Common myeloid progenitor, CD34-positive (primary cell): ENCODE results near the gene PTPRK.

Source experiments
- CTCF ChIA-PET: fragments of 350-600 bp; sonication (Branson Sonifier 250); formaldehyde crosslinking; loops from one replicate; lab custom pipeline; 2021; ENCODE audit warnings: antibody characterized with exemption; lab: Charles Lee
- POLR2A ChIA-PET: fragments of 350-600 bp; sonication (Branson Sonifier 250); formaldehyde crosslinking; loops from one replicate; lab custom pipeline; 2021; ENCODE audit warnings: antibody characterized with exemption; lab: Charles Lee
- DNase-seq, 3 donors: peaks; one replicate each; pipeline versions ENCODE4 v3.0.0 to v3.0.0-alpha.2; 2013
- H3K27ac ChIP-seq, 2 experiments: 1 replicate in 1 of 2; 2 replicates in 1 of 2; pipeline ENCODE4 v1.7.0; 2013; ENCODE audit warnings: inconsistent platforms in 2 of 2, low read length in 2 of 2, mild to moderate bottlenecking in 2 of 2, low read depth in 1 of 2, moderate library complexity in 1 of 2; ENCODE audit not compliant: severe bottlenecking in 2 of 2, insufficient read depth in 1 of 2, poor library complexity in 1 of 2
- H3K27me3 ChIP-seq, 5 experiments: replicated peaks in 2 of 5; 1 replicate in 3 of 5; 2 replicates in 2 of 5; pipeline versions ENCODE4 v1.6.1 to v1.7.0; 2013; ENCODE audit warnings: low read length in 4 of 5, mild to moderate bottlenecking in 2 of 5, moderate library complexity in 2 of 5, inconsistent platforms in 1 of 5; ENCODE audit not compliant: insufficient read depth in 5 of 5, control insufficient read depth in 4 of 5
- H3K36me3 ChIP-seq, 4 experiments: 1 replicate in 2 of 4; 2 replicates in 2 of 4; pipeline versions ENCODE4 v1.6.1 to v1.7.0; 2013; ENCODE audit warnings: low read length in 3 of 4, control low read depth in 1 of 4, mild to moderate bottlenecking in 1 of 4; ENCODE audit not compliant: control insufficient read depth in 4 of 4, insufficient read depth in 4 of 4
- H3K4me1 ChIP-seq, 4 experiments: 1 replicate in 3 of 4; 2 replicates in 1 of 4; pipeline versions ENCODE4 v1.6.1 to v1.7.1; 2013; ENCODE audit warnings: low read length in 3 of 4, mild to moderate bottlenecking in 3 of 4, control low read depth in 1 of 4, inconsistent platforms in 1 of 4, moderate library complexity in 1 of 4; ENCODE audit not compliant: control insufficient read depth in 4 of 4, insufficient read depth in 4 of 4; ENCODE audit errors: control extremely low read depth in 1 of 4
- H3K4me3 ChIP-seq, 7 experiments: 1 replicate in 4 of 7; 2 replicates in 3 of 7; pipeline versions ENCODE4 v1.5.1 to v1.7.0; 2013; ENCODE audit warnings: mild to moderate bottlenecking in 7 of 7, low read length in 6 of 7, moderate library complexity in 6 of 7, inconsistent platforms in 2 of 7, low read depth in 2 of 7, control low read depth in 1 of 7; ENCODE audit not compliant: insufficient read depth in 4 of 7, control insufficient read depth in 1 of 7; ENCODE audit errors: extremely low read depth in 1 of 7
- H3K9me3 ChIP-seq, 5 experiments: 1 replicate in 4 of 5; 2 replicates in 1 of 5; pipeline versions ENCODE4 v1.6.1 to v1.7.1; 2013; ENCODE audit warnings: low read length in 4 of 5, mild to moderate bottlenecking in 2 of 5, inconsistent platforms in 1 of 5, low read depth in 1 of 5, moderate library complexity in 1 of 5; ENCODE audit not compliant: control insufficient read depth in 4 of 5, insufficient read depth in 2 of 5; ENCODE audit errors: control extremely low read depth in 1 of 5
- WGBS: methylation state at CpG from one replicate; pipeline ENCODE4 v1.1.5; 2013; ENCODE audit not compliant: insufficient coverage; 5-methylcytosine and 5-hydroxymethylcytosine counted together

PTPRK gene

GRCh38 chr6:128135325-128135724 is 385.1 kb downstream of the PTPRK start:
- Histone ChIP-seq H3K4me1 (no peaks in the 10 kb centered on the region), H3K9me3 (no peaks in the 10 kb centered on the region), H3K4me3 (no peak overlapping the region), H3K36me3 (no peaks in the 10 kb centered on the region), H3K27me3 (no peaks in the 10 kb centered on the region), H3K27ac (no peak overlapping the region)
- ChIA-PET CTCF (no interaction called here), POLR2A (no interaction called here)
- DNase-seq: no peak

GRCh38 chr6:128131566-128131965 is 388.8 kb downstream of the PTPRK start:
- Histone ChIP-seq H3K27me3 (no peaks in the 10 kb centered on the region), H3K27ac (no peak overlapping the region), H3K36me3 (no peaks in the 10 kb centered on the region), H3K4me3 (no peak overlapping the region), H3K9me3 (no peaks in the 10 kb centered on the region), H3K4me1 (no peaks in the 10 kb centered on the region)
- WGBS: 80% methylated on average over 1 of the region's 3 CpGs
- ChIA-PET CTCF (no interaction called here), POLR2A (interaction anchor here (0.5 kb wide), 1 partner anchor 942 kb away, joined by 3 read pairs; no protein-coding TSS in a partner anchor)
- no peak for DNase-seq

DNA sequence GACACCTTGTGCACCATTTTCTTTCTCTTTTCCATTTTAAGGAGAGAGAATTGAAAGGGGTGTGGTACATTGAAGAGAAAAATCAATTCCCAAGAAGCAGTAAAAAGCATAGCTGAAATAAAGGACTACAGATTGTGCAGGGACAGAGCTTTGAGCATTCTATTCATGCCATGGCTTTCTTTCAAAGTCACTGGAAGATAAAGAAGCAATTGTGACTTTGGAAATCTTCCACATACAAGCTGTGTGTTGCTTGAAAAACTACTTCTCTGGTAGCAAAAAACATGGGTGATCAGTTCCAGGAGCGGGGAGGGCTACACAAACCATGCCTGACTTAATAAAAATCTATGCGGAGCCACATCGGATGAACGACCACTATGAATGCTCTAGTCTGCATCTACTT is 389.4 kb downstream of the PTPRK start:
- Histone ChIP-seq H3K36me3 (no peaks in the 10 kb centered on the region), H3K9me3 (no peaks in the 10 kb centered on the region), H3K4me1 (no peaks in the 10 kb centered on the region), H3K27me3 (no peaks in the 10 kb centered on the region), H3K27ac (no peak overlapping the region), H3K4me3 (no peak overlapping the region)
- POLR2A ChIA-PET: no interaction called here
- CTCF ChIA-PET: no interaction called here
- no peak for DNase-seq
- 100% methylated on average over 1 of the region's 4 CpGs for WGBS

DNA sequence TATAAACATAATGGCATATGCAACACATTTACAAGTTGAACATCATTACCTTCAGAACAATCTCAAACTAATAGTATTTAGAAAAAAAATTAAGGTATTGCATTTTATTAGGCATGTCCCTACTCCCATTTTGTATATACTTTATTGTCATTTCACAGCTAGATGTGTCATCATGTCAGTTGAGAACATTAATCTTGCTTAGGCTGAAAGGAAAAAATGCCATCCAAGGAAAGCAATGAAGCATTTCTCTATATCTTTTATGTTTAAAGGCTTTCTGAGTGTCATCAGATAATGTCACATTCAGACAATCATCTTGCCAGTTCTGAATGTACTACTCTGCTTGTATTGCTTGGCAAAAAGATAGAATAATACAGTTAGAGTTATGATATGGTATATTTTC is 390.7 kb downstream of the PTPRK start:
- no peak overlapping the region for H3K27ac ChIP-seq
- H3K9me3 ChIP-seq: no peaks in the 10 kb centered on the region
- H3K4me1 ChIP-seq: no peaks in the 10 kb centered on the region
- no peak overlapping the region for H3K4me3 ChIP-seq
- ChIA-PET POLR2A (no interaction called here), CTCF (no interaction called here)
- DNase-seq: no peak
- H3K36me3 ChIP-seq: no peaks in the 10 kb centered on the region
- H3K27me3 ChIP-seq: no peaks in the 10 kb centered on the region

- no peak for DNase-seq
- Histone ChIP-seq H3K27me3 (no peaks in the 10 kb centered on the region), H3K36me3 (no peaks in the 10 kb centered on the region), H3K9me3 (no peaks in the 10 kb centered on the region), H3K27ac (no peak overlapping the region), H3K4me3 (no peak overlapping the region), H3K4me1 (no peaks in the 10 kb centered on the region)
- ChIA-PET CTCF (no interaction called here), POLR2A (no interaction called here)
- WGBS: no CpG with 5 or more reads among the region's 1 CpG
These were observed 392.7 kb downstream of the PTPRK start for GRCh38 chr6:128127650-128128049.

DNA sequence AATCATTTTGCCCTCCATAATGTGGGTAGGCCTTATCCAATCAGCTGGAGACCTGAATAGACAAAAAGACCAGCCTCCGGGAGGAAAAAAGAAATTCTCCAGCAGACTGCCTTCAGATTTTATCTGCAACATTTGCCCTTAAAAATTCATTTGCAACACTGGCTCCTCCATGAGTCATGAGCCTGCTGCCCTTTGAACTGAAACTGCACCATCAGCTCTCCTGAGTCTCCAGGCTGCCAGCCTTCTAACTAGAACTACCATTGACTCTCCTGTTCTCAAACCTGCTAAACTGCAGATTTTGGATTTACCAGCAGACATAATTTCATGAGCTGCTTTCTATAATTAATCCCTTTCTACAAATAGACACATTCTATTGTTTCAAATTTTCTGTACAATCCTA is 395.7 kb downstream of the PTPRK start:
- H3K27me3 ChIP-seq: no peaks in the 10 kb centered on the region
- H3K27ac ChIP-seq: no peak overlapping the region
- 100% methylated on average over 1 of the region's 1 CpG for WGBS
- H3K4me1 ChIP-seq: no peaks in the 10 kb centered on the region
- POLR2A ChIA-PET: no interaction called here
- CTCF ChIA-PET: no interaction called here
- H3K4me3 ChIP-seq: no peak overlapping the region
- H3K36me3 ChIP-seq: no peaks in the 10 kb centered on the region
- no peaks in the 10 kb centered on the region for H3K9me3 ChIP-seq
- no peak for DNase-seq

DNA sequence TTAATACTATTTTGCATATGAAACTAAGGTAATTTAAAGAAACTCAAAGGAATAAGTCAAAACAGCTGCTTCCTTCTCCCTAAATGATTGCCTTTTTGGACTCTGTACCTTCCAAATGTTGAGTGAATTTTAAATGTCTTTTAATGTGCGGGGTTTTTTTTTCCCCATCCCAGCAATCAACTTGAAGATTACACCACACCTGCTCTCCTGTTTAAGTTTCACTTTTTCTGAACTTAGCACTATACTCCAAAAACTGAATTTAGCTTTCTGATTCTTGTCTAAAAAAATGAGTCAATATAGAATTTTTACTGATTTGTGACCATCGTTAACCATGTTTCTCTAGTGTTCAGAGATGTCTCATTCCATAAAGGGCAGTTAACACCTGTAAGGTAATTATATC is 398.8 kb downstream of the PTPRK start:
- no peak overlapping the region for H3K27ac ChIP-seq
- ChIA-PET POLR2A (no interaction called here), CTCF (no interaction called here)
- WGBS: no CpG with 5 or more reads among the region's 2 CpGs
- no peaks in the 10 kb centered on the region for H3K9me3 ChIP-seq
- peaks cover 0 to 6% (median 0%) of the 10 kb centered on the region in 4 experiments for H3K4me1 ChIP-seq
- DNase-seq: no peak
- H3K4me3 ChIP-seq: no peak overlapping the region
- no peaks in the 10 kb centered on the region for H3K36me3 ChIP-seq
- H3K27me3 ChIP-seq: no peaks in the 10 kb centered on the region
